ENCODE results near the gene TBCK. TPM values are rescaled to one million over a fixed set of nuclear protein-coding genes. Genes with fewer than 3 reads are reported as not detected.

TBCK gene
- total RNA-seq, 4 donors from 2014 or later, result 23.3 to 47.7 (median 34.2) TPM

DNA sequence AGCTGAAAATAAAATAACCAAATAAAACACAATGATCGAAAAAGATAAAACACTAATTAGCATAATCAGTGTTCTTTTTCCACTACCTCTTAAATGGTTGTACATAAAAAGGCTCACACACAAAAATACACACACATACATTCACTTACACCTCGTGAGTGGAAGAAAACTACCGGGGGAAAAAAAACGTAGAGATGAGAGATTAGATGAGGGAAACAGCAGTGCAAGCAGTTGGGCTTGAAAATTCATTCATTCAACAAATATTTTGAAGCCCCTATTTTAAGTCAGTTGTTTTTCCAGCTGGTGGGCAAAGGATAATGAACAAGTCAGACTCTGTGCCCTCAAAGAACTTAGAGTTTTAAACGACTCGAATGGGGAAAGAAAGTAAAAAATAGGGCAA, 1.0 kb downstream of the TBCK start:
- H3K9me3 ChIP-seq, result no peaks in the 10 kb centered on the region
- H3K4me1 ChIP-seq, result peaks cover 43% of the 10 kb centered on the region
- no peak for TF ChIP-seq POLR2AphosphoS5 (IDR thresholded peaks at IDR 0.05)
- TF ChIP-seq EP300 (IDR thresholded peaks at IDR 0.05), result no peak
- TF ChIP-seq POLR2A (IDR thresholded peaks at IDR 0.05), result no peak
- 31% methylated on average over 6 of the region's 6 CpGs for WGBS
- no peaks in the 10 kb centered on the region for H3K27me3 ChIP-seq
- H3K27ac ChIP-seq, result peak overlapping the region; percentile 98
- H3K36me3 ChIP-seq, result no peaks in the 10 kb centered on the region
- H3K4me3 ChIP-seq, result peak overlapping the region; percentile 81
- no peak for DNase-seq (ENCODE audit: low spot score in 2 of 2)

DNA sequence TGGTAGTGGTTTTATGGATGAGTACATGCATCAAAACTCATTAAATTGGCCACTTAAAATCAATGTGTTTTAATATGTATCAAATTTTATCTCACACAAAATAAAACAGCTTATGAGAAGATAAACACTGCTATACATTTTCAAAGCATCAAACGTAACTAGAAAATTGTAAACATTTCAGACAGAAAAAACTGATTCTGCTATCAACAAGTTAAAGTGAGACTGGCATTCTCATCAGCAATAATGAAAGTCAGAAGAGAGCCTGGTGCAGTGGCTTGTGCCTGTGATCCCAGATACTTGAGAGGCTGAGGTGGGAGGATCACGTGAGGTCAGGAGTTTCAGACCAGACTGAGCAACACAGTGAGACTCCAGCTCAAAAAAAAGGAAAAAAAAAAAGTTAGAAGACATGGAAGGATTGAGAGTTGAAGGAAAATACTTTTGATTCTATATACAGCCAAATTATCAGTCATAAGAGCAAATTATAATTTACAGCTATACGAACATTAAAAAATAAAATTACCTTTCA, 2.9 kb downstream of the TBCK start:
- no peak for DNase-seq (ENCODE audit: low spot score in 2 of 2)
- WGBS, result 85% methylated on average over 3 of the region's 3 CpGs
- H3K9me3 ChIP-seq, result no peaks in the 10 kb centered on the region
- H3K4me1 ChIP-seq, result peaks cover 26% of the 10 kb centered on the region
- H3K27ac ChIP-seq, result no peak overlapping the region
- H3K27me3 ChIP-seq, result no peaks in the 10 kb centered on the region
- no peak overlapping the region for H3K4me3 ChIP-seq
- H3K36me3 ChIP-seq, result no peaks in the 10 kb centered on the region
- no peak for TF ChIP-seq EP300 (IDR thresholded peaks at IDR 0.05)
- no peak for TF ChIP-seq POLR2AphosphoS5 (IDR thresholded peaks at IDR 0.05)
- TF ChIP-seq, protein P1, sequence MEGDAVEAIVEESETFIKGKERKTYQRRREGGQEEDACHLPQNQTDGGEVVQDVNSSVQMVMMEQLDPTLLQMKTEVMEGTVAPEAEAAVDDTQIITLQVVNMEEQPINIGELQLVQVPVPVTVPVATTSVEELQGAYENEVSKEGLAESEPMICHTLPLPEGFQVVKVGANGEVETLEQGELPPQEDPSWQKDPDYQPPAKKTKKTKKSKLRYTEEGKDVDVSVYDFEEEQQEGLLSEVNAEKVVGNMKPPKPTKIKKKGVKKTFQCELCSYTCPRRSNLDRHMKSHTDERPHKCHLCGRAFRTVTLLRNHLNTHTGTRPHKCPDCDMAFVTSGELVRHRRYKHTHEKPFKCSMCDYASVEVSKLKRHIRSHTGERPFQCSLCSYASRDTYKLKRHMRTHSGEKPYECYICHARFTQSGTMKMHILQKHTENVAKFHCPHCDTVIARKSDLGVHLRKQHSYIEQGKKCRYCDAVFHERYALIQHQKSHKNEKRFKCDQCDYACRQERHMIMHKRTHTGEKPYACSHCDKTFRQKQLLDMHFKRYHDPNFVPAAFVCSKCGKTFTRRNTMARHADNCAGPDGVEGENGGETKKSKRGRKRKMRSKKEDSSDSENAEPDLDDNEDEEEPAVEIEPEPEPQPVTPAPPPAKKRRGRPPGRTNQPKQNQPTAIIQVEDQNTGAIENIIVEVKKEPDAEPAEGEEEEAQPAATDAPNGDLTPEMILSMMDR (IDR thresholded peaks at IDR 0.05), result no peak
- no peak for TF ChIP-seq POLR2A (IDR thresholded peaks at IDR 0.05)

DNA sequence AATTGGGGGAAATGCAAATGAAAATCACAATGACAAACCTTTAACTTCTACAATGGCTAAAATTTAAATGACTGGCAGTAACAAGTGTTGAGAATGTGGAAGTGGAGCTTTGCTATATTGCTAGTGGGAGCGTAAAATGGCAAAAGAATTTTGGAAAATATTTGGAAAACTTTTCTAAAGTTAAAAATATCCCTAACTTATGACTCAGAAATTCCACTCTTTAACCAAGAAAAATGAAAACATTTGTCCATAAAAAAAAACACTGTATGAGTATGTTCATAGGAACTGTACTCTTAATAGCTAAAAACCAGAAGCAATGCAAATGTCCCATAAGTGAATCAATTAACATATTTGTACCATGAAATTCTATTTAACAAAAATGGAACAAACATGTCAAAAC, 3.6 kb downstream of the TBCK start:
- Histone ChIP-seq H3K9me3 (no peaks in the 10 kb centered on the region), H3K27me3 (no peaks in the 10 kb centered on the region), H3K27ac (no peak overlapping the region), H3K4me3 (no peak overlapping the region), H3K4me1 (peaks cover 20% of the 10 kb centered on the region), H3K36me3 (no peaks in the 10 kb centered on the region)
- TF ChIP-seq POLR2A (IDR thresholded peaks at IDR 0.05) (no peak), EP300 (IDR thresholded peaks at IDR 0.05) (no peak), POLR2AphosphoS5 (IDR thresholded peaks at IDR 0.05) (no peak)
- TF ChIP-seq, protein P1 (IDR thresholded peaks at IDR 0.05), result no peak
- no peak for DNase-seq (ENCODE audit: low spot score in 2 of 2)
- WGBS, result 71% methylated on average over 1 of the region's 1 CpG

DNA sequence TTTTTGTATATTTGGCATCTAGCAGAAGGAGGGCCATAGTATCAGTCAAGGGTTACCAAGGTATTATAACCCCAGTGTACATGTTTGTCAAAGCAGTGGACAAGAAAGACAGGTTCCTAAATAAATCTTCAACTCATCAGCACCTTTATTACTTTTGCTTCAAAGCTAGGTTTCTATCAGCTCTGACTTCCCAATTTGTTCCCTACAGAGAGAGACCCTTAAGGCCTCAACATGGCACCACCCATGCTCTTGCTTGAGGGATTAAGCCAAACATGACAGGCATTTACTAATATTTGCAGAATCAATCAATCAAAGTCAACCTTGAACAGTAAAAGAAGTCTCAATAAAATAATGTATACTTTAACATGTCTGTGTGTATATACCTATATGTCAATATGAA, 9.4 kb downstream of the TBCK start:
- no peak overlapping the region for H3K27ac ChIP-seq
- no peak overlapping the region for H3K4me3 ChIP-seq
- no peak for TF ChIP-seq POLR2A (IDR thresholded peaks at IDR 0.05)
- TF ChIP-seq, protein P1 (IDR thresholded peaks at IDR 0.05), result no peak
- TF ChIP-seq EP300 (IDR thresholded peaks at IDR 0.05), result no peak
- no peak for TF ChIP-seq POLR2AphosphoS5 (IDR thresholded peaks at IDR 0.05)
- H3K4me1 ChIP-seq, result no peaks in the 10 kb centered on the region
- no peaks in the 10 kb centered on the region for H3K27me3 ChIP-seq
- no peaks in the 10 kb centered on the region for H3K9me3 ChIP-seq
- DNase-seq (ENCODE audit: low spot score in 2 of 2), result no peak
- H3K36me3 ChIP-seq, result no peaks in the 10 kb centered on the region

DNA sequence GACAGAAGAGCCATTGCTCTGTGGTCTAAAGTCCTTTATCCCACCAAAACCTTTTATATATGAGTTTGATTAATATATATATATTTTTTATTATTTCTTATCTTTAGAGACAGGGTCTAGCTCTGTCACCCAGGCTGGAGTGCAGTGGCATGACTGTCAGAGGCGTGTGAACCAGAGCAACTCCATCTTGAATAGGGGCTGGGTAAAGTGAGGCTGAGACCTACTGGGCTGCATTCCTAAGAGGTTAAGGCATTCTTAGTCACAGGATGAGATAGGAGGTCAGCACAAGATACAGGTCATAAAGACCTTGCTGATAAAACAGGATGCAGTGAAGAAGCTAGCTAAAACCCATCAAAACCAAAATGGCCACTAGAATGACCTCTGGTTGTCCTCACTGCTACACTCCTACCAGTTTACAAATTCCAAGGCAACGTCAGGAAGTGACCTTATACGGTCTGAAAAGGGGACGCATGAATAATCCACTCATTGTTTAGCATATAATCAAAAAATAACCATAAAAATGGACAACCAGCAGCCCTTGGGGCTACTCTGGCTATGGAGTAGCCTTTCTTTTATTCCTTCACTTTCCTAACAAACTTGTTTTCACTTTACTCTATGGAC, 10.5 kb downstream of the TBCK start:
- Histone ChIP-seq H3K27ac (no peak overlapping the region), H3K9me3 (no peaks in the 10 kb centered on the region), H3K27me3 (no peaks in the 10 kb centered on the region), H3K4me1 (no peaks in the 10 kb centered on the region), H3K36me3 (no peaks in the 10 kb centered on the region), H3K4me3 (no peak overlapping the region)
- 92% methylated on average over 4 of the region's 4 CpGs for WGBS
- no peak for DNase-seq (ENCODE audit: low spot score in 2 of 2)
- TF ChIP-seq EP300 (IDR thresholded peaks at IDR 0.05) (no peak), POLR2AphosphoS5 (IDR thresholded peaks at IDR 0.05) (no peak), POLR2A (IDR thresholded peaks at IDR 0.05) (no peak)
- TF ChIP-seq, protein P1 (IDR thresholded peaks at IDR 0.05), result no peak

Measured in suprapubic skin (tissue), 4 donors.